ENCODE measurements around the gene HMGB2. TPM values are rescaled to one million over a fixed set of nuclear protein-coding genes. Genes with fewer than 3 reads are reported as not detected.

HMGB2 gene
- 100 to 1,000 TPM; 516 to 518 TPM for total RNA-seq

- peaks cover 35% of the 10 kb centered on the region for H3K36me3 Mint-ChIP-seq
- peaks cover 30% of the 10 kb centered on the region for H3K27me3 Mint-ChIP-seq
- peak; percentile 98 for DNase-seq
- H3K9me3 Mint-ChIP-seq = no peaks in the 10 kb centered on the region
- H3K4me3 Mint-ChIP-seq = peak within 1 kb of the TSS; percentile 98
- peak within 1 kb of the TSS; percentile 99 for H3K27ac Mint-ChIP-seq
- H3K4me1 Mint-ChIP-seq = peaks cover 14% of the 10 kb centered on the region
Observed at GRCh38 chr4:173334085-173334890, at the start of gene HMGB2. HMGB2 (minus strand) TSS chr4:173334358; CDS start chr4:173333649, 709 bp downstream.

- DNase-seq = no peak
- Mint-ChIP-seq H3K27ac (no peak overlapping the region), H3K4me3 (no peak overlapping the region), H3K36me3 (no peaks in the 10 kb centered on the region), H3K4me1 (no peaks in the 10 kb centered on the region), H3K27me3 (peaks cover 14% of the 10 kb centered on the region), H3K9me3 (no peaks in the 10 kb centered on the region)
Observed at GRCh38 chr4:173382349-173382748, 48.2 kb upstream of the HMGB2 start.

- H3K36me3 Mint-ChIP-seq = no peaks in the 10 kb centered on the region
- H3K27me3 Mint-ChIP-seq = peaks cover 9% of the 10 kb centered on the region
- H3K4me1 Mint-ChIP-seq = no peaks in the 10 kb centered on the region
- DNase-seq = no peak
- no peaks in the 10 kb centered on the region for H3K9me3 Mint-ChIP-seq
- H3K4me3 Mint-ChIP-seq = no peak overlapping the region
- no peak overlapping the region for H3K27ac Mint-ChIP-seq
Observed at GRCh38 chr4:173381610-173382009, 47.5 kb upstream of the HMGB2 start.

DNA sequence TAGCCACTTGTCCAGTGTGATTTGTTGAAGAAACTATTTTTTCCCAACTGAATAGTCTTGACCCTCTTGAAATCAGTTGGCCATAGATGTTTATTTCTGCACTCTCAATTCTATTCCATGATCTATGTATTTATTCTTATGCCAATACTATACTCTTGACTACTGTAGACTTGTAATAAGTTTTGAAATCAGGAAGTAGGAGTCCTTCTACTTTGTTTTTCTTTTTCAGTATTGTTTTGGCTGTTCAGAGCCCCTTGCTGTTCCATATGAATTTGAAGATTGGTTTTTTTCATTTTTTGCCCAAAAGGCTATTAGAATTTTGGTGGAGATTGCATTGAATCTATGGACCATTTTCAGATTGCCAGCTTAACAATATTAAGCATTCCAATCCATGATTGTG is 46.8 kb upstream of the HMGB2 start:
- no peak overlapping the region for H3K27ac Mint-ChIP-seq
- H3K4me1 Mint-ChIP-seq = no peaks in the 10 kb centered on the region
- DNase-seq = no peak
- H3K9me3 Mint-ChIP-seq = no peaks in the 10 kb centered on the region
- peaks cover 9% of the 10 kb centered on the region for H3K27me3 Mint-ChIP-seq
- H3K4me3 Mint-ChIP-seq = no peak overlapping the region
- H3K36me3 Mint-ChIP-seq = peaks cover under 1% of the 10 kb centered on the region

- no peak for DNase-seq
- H3K36me3 Mint-ChIP-seq = peaks cover 4% of the 10 kb centered on the region
- no peak overlapping the region for H3K4me3 Mint-ChIP-seq
- H3K4me1 Mint-ChIP-seq = no peaks in the 10 kb centered on the region
- peaks cover 9% of the 10 kb centered on the region for H3K27me3 Mint-ChIP-seq
- no peak overlapping the region for H3K27ac Mint-ChIP-seq
- H3K9me3 Mint-ChIP-seq = no peaks in the 10 kb centered on the region
Observed at GRCh38 chr4:173379929-173380328, 45.8 kb upstream of the HMGB2 start.

GRCh38 chr4:173374588-173374987 is 40.4 kb upstream of the HMGB2 start:
- no peak for DNase-seq
- no peaks in the 10 kb centered on the region for H3K9me3 Mint-ChIP-seq
- H3K4me3 Mint-ChIP-seq = no peak overlapping the region
- H3K27me3 Mint-ChIP-seq = peaks cover 25% of the 10 kb centered on the region
- H3K27ac Mint-ChIP-seq = no peak overlapping the region
- peaks cover 24% of the 10 kb centered on the region for H3K36me3 Mint-ChIP-seq
- peaks cover 6% of the 10 kb centered on the region for H3K4me1 Mint-ChIP-seq

DNA sequence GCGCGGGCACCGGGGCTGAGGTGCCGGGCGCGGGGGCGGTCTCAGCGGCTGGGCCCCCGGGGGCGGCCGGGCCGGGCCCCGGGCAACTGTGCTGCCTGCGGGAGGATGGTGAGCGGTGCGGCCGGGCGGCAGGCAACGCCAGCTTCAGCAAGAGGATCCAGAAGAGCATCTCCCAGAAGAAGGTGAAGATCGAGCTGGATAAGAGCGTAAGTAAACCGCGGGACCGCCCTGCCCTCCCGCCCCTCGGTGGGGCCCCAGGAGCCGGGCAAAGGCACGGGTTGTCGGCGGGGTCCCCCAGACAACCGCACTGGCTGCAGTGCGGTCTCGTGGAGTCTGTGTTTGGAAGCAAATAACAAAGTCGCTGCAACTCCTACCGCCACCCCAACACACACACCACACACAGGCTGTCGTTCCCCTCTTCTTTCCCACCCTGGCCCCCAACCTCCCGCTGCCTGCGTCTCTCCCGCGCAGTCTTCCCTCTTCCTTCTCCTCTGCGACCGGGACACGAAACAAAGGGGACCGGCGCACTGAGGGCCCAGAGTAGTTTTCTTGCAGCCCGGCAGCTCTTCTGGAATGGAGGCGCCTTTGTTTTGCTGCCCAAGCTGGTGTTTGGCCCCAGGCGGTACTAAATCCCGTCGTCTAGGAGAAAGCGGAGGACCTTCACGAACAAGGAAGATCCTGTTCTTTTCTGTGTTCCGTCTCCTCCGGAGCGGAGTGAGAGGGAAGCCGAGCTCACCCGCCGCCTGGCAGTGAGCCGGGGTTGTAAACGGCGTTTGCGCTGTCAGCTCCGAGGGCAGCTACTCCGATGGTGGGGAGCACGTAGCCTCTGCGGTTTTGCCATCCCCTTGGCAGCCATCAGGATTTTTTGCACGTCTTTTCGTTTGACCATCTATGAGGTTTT is 37.4 kb upstream of the HMGB2 start:
- Mint-ChIP-seq H3K4me1 (peaks cover 16% of the 10 kb centered on the region), H3K9me3 (no peaks in the 10 kb centered on the region), H3K27ac (peak overlapping the region; percentile 56)

DNA sequence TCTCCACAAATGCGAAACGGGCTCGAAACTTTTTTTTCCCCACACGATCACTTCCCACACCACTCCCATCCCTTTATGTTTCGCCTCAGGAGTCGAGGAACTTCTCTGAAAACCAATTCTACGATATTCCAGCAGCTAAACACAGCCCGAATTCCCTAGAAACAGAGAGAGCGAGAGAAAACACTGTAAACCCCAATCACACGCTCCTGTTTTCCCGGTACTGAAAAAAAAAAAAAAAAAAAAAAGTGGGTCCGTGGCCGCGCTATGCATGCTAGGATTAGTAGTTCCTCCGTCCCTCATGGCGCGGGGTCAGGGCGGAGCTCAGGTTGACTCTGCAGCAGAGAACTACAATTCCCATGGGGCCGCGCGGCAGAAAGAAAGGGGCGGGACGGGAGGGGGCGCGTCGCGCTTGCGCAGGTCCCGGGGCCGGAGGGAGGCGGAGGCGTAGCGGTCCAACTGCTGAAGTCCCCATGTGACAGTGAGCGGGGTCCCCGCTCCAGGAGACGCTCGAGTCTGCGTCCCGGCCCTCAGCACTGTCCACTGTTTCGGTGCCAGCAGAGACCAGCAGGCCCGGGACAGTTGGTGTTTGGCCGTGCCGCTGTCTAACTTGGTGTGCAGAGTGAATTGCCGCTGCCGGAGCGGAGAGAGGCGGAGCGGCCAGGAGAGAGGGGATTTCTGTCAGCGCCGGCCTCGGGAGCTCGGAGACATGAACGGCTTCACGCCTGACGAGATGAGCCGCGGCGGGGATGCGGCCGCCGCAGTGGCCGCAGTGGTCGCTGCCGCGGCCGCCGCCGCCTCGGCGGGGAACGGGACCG is 36.5 kb upstream of the HMGB2 start, which contains the start of gene SAP30:
TSS of gene SAP30 (plus strand) at position 478 of the 815 bp plus-strand sequence. CDS start at position 707, 229 bp downstream.
- H3K4me3 Mint-ChIP-seq = peak within 1 kb of the TSS; percentile 99
- no peaks in the 10 kb centered on the region for H3K9me3 Mint-ChIP-seq
- H3K4me1 Mint-ChIP-seq = peaks cover 20% of the 10 kb centered on the region
- peaks cover 20% of the 10 kb centered on the region for H3K36me3 Mint-ChIP-seq
- peaks cover 25% of the 10 kb centered on the region for H3K27me3 Mint-ChIP-seq
- DNase-seq = peak; percentile 93
- H3K27ac Mint-ChIP-seq = peak within 1 kb of the TSS; percentile 98

More for the DNA sequence above, 37.4 kb upstream of the HMGB2 start:
- Mint-ChIP-seq H3K36me3 (peaks cover 24% of the 10 kb centered on the region), H3K27me3 (peaks cover 25% of the 10 kb centered on the region), H3K4me3 (peak overlapping the region; percentile 94)
- peak; percentile 33 for DNase-seq

DNA sequence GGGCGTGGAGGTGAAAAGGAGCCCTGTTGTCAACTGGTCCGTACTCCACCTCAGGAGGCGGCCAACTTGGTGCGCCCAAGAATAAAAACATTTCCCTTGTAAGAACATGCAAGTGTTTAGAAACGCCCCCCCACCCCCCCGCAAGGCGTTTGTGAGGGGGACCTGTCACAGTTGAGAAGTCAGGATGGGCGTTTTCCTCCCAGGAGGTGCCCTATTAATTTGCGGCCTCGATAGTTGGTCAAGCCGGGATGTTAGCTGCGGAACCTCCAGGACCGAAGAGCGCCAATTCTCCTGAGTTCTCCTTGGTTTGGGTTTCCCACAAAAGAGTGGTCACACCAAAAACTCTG is 35.9 kb upstream of the HMGB2 start:
- peaks cover 25% of the 10 kb centered on the region for H3K27me3 Mint-ChIP-seq
- DNase-seq = no peak
- H3K27ac Mint-ChIP-seq = peak overlapping the region; percentile 98
- H3K9me3 Mint-ChIP-seq = no peaks in the 10 kb centered on the region
- H3K4me3 Mint-ChIP-seq = peak overlapping the region; percentile 99
- H3K36me3 Mint-ChIP-seq = peaks cover 19% of the 10 kb centered on the region
- H3K4me1 Mint-ChIP-seq = peaks cover 25% of the 10 kb centered on the region

GRCh38 chr4:173367946-173368345 is 33.8 kb upstream of the HMGB2 start:
- Mint-ChIP-seq H3K4me3 (peak overlapping the region; percentile 6), H3K36me3 (peaks cover 8% of the 10 kb centered on the region), H3K9me3 (no peaks in the 10 kb centered on the region), H3K27ac (no peak overlapping the region), H3K27me3 (peaks cover 14% of the 10 kb centered on the region), H3K4me1 (peaks cover 21% of the 10 kb centered on the region)
- DNase-seq = no peak

DNA sequence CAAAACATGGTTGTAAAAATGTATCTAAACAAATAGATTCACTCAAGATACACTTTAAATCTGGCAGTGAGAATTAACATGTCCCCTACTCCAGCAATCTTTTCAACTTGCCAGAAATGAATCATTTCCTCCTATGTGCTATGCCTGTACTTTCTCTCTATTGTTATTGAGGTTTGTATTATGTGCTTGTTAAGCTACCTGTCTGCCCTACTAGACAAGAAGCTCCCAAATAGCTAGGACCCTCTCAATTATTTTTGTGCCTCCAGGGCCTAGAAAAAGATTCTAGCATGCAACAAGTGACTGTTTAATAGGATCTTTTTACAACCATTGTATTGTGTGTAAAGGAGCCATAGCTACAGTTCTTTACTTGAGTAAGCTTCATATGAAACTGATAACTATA is 33.1 kb upstream of the HMGB2 start:
- H3K36me3 Mint-ChIP-seq = peaks cover 6% of the 10 kb centered on the region
- no peak overlapping the region for H3K27ac Mint-ChIP-seq

DNA sequence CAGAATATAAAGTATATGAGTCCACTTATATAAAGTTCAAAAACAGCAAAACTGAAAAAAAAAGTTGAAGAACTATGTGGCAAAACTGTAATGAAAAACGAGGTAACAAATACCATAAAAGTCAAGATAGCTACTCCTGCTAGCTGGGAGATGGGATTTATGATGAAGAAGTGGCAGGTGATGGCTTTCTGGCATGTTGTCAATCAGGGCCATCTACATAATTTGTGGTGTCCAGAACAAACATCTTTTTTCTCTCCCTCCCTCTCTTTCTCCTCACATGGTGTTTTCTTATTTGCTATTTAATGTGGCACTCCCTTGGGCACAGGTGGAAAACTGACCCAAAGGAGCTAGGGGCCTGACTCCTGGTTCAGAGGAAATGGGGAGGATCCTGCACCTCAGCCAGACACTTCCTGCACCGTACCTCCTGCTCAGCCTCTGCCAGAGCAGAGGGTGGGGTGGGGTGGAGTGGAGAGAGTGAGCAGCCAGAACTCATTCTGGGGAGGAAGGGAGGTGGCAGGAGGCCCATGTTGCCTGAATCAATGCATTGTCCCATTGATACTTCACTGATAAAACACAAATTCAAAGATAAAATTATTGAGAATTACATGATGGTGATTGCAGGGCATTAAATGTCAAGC is 31.3 kb upstream of the HMGB2 start:
- Mint-ChIP-seq H3K27me3 (peaks cover 3% of the 10 kb centered on the region), H3K4me1 (peaks cover 19% of the 10 kb centered on the region), H3K4me3 (no peak overlapping the region), H3K27ac (peak overlapping the region; percentile 42), H3K36me3 (no peaks in the 10 kb centered on the region), H3K9me3 (no peaks in the 10 kb centered on the region)
- no peak for DNase-seq

More for the DNA sequence above, 33.1 kb upstream of the HMGB2 start:
- Mint-ChIP-seq H3K4me3 (no peak overlapping the region), H3K4me1 (peaks cover 19% of the 10 kb centered on the region), H3K9me3 (no peaks in the 10 kb centered on the region), H3K27me3 (peaks cover 8% of the 10 kb centered on the region)
- no peak for DNase-seq

- H3K36me3 Mint-ChIP-seq = no peaks in the 10 kb centered on the region
- H3K4me1 Mint-ChIP-seq = peaks cover 15% of the 10 kb centered on the region
- peaks cover 14% of the 10 kb centered on the region for H3K27me3 Mint-ChIP-seq
- no peak overlapping the region for H3K27ac Mint-ChIP-seq
- H3K4me3 Mint-ChIP-seq = no peak overlapping the region
- no peak for DNase-seq
- H3K9me3 Mint-ChIP-seq = no peaks in the 10 kb centered on the region
Observed at GRCh38 chr4:173362666-173363065, 28.5 kb upstream of the HMGB2 start.

- no peak for DNase-seq
- peaks cover 5% of the 10 kb centered on the region for H3K4me1 Mint-ChIP-seq
- H3K9me3 Mint-ChIP-seq = no peaks in the 10 kb centered on the region
- H3K27ac Mint-ChIP-seq = no peak overlapping the region
- no peak overlapping the region for H3K4me3 Mint-ChIP-seq
- peaks cover 14% of the 10 kb centered on the region for H3K27me3 Mint-ChIP-seq
- H3K36me3 Mint-ChIP-seq = no peaks in the 10 kb centered on the region
Observed at GRCh38 chr4:173360587-173361221, 26.5 kb upstream of the HMGB2 start.

All from activated naive CD8-positive, alpha-beta T cell treated with anti-CD3 and anti-CD28 coated beads for 36 hours (primary cell).